GM10248 (cell line): Measurements from ENCODE around the gene RPUSD1.

Experiments
- CTCF ChIA-PET: fragments of 300-600 bp; sonication (Branson Sonifier 250); formaldehyde crosslinking; extraction: SDS; loops from one replicate; lab custom pipeline; 2021; ENCODE audit warnings: antibody characterized with exemption; lab: Yijun Ruan, JAX
- POLR2A ChIA-PET: fragments of 350-650 bp; sonication (Branson Sonifier 250); formaldehyde crosslinking; extraction: SDS; loops from one replicate; lab custom pipeline; 2020; ENCODE audit warnings: antibody characterized with exemption; lab: Yijun Ruan, JAX
- DNase-seq: peaks from one replicate; pipeline ENCODE4 v3.0.0; 2012; ENCODE audit errors: extremely low spot score
- CTCF ChIP-seq: IDR thresholded peaks from 2 replicates; pipeline ENCODE4 v1.5.1; 2012; ENCODE audit warnings: mild to moderate bottlenecking, low read depth; ENCODE audit errors: extremely low read depth, missing control alignments, control extremely low read depth

Gene RPUSD1

GRCh38 chr16:763369-764183 is 24.6 kb downstream of the RPUSD1 start:
- DNase-seq, result no peak
- ChIA-PET POLR2A (no interaction called here), CTCF (no interaction called here)
- no peak for TF ChIP-seq CTCF

GRCh38 chr16:762595-763268 is 25.4 kb downstream of the RPUSD1 start:
- TF ChIP-seq CTCF, result no peak
- POLR2A ChIA-PET, result no interaction called here

GRCh38 chr16:761625-762513 is 26.3 kb downstream of the RPUSD1 start:
- DNase-seq, result no peak
- ChIA-PET CTCF (interaction anchor here (2.1 kb wide), 1 partner anchor 12 kb away, joined by 5 read pairs; no protein-coding TSS in a partner anchor), POLR2A (no interaction called here)
- no peak for TF ChIP-seq CTCF

More at GRCh38 chr16:762595-763268, 25.4 kb downstream of the RPUSD1 start:
- CTCF ChIA-PET, result no interaction called here
- DNase-seq, result no peak

- TF ChIP-seq CTCF, result no peak
- DNase-seq, result no peak
- POLR2A ChIA-PET, result interaction anchor here (0.6 kb wide), 1 partner anchor 13 kb away, joined by 13 read pairs; no protein-coding TSS in a partner anchor
- CTCF ChIA-PET, result interaction anchor here (0.8 to 2.1 kb wide), 3 partner anchors 11 to 40 kb away, joined by 3 to 5 read pairs (median 4); partner anchors contain the start of gene ANTKMT
Measured at GRCh38 chr16:760545-761343, 27.4 kb downstream of the RPUSD1 start, which contains the start of gene MSLN. TSS of gene MSLN (plus strand) at chr16:760734. CDS start at chr16:762681, 1,947 bp downstream.

- ChIA-PET POLR2A (no interaction called here), CTCF (interaction anchor here (0.8 to 2.1 kb wide), 3 partner anchors 11 to 39 kb away, joined by 3 to 5 read pairs (median 4); partner anchors contain the start of gene ANTKMT)
- TF ChIP-seq CTCF, result no peak
- DNase-seq, result no peak
Measured at GRCh38 chr16:760065-760464, 28.1 kb downstream of the RPUSD1 start.
